Measurements from ENCODE around the gene KIF2A. TPM values are rescaled to one million over a fixed set of nuclear protein-coding genes. Genes with fewer than 3 reads are reported as not detected.

KIF2A gene
- total and polyA plus RNA-seq, 2 of the 8 experiments (the other 6 are each of a cell fraction or from before 2014, with no cell fraction given), result 18.4 to 97.1 TPM

DNA sequence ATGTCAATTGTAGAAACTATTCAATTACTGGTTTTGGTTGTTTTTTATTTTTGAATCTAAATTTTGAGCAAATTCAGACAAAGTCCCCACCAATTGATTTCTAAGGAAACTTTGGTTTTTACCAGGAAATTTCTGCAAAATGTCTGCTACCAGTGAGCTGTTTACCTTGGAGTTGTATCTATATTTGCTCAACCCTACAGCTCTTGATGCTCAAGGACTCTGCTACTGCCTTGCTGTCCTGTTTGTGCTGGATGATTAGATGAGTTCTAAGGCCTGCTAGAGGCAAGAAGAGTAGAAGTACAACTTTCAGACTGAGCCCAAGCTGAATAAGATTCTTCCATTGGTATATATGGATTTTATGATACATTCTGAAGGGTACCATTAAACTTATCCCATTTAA, 42.6 kb upstream of the KIF2A start (continued):
- TF ChIP-seq GABPA (IDR thresholded peaks at IDR 0.05; ENCODE audit: borderline replicate concordance, insufficient read depth, low read length) (no peak), FOSL1 (IDR thresholded peaks at IDR 0.05; ENCODE audit: insufficient read depth, low read depth, low read length) (no peak), POLR2A (IDR thresholded peaks at IDR 0.05; ENCODE audit: control extremely low read depth in 1 of 2, low read depth in 2 of 2, low read length in 2 of 2) (no peak), POU5F1 (IDR thresholded peaks at IDR 0.05; ENCODE audit: low read depth, low read length) (no peak), TAF7 (optimal IDR thresholded peaks at IDR 0.05; ENCODE audit: borderline replicate concordance, low read depth, low read length) (no peak), BRCA1 (IDR thresholded peaks at IDR 0.05; ENCODE audit: low read depth, low read length) (no peak)

Measured in H1 (cell line).